A549 (cell line): ENCODE data around the gene NFIA. TPM values are rescaled to one million over a fixed set of nuclear protein-coding genes. Genes with fewer than 3 reads are reported as not detected.

ENCODE experiments used
- ATAC-seq, 2 experiments: fragments of 200-7000 bp in 1 of 2; fragments of >200 bp in 1 of 2; cut with Nextera tagmentation in 1 of 2; cut with Tn5 transposase in 1 of 2; 3 replicates each; pipeline versions ENCODE4 v1.8.0 to v1.9.1; 2018 to 2020; ENCODE audit warnings: mild to moderate bottlenecking in 1 of 2, moderate library complexity in 1 of 2
- CTCF ChIA-PET: fragments of 300-600 bp; sonication (Branson Sonifier 250); formaldehyde crosslinking; extraction: SDS; loops from one replicate; lab custom pipeline; 2021; ENCODE audit warnings: antibody characterized with exemption, inconsistent platforms; lab: Yijun Ruan, JAX
- POLR2A ChIA-PET: fragments of 350-600 bp; formaldehyde crosslinking; extraction: SDS; loops from one replicate; lab custom pipeline; 2021; ENCODE audit warnings: antibody characterized with exemption, inconsistent platforms; lab: Yijun Ruan, JAX
- DNase-seq, 2 experiments: peaks; one replicate each; pipeline versions ENCODE4 v3.0.0 to v3.0.0-alpha.2; 2011 to 2016; ENCODE audit warnings: low read depth in 1 of 2, low spot score in 1 of 2
- FAIRE-seq: peaks from 2 replicates; lab custom pipeline; 2011; peaks lifted over from hg19 to GRCh38; lab: Jason Lieb, UNC
- H3K27ac ChIP-seq, 2 experiments: fragments of >200 bp; sonication (Bioruptor Twin); formaldehyde crosslinking; 3 replicates each; pipeline ENCODE4 v1.5.1; 2016 to 2017
- H3K4me1 ChIP-seq: fragments of >200 bp; sonication (Bioruptor Twin); formaldehyde crosslinking; 3 replicates; pipeline ENCODE4 v1.6.1; 2016
- H3K4me2 ChIP-seq: fragments of >200 bp; sonication (Bioruptor Twin); formaldehyde crosslinking; 3 replicates; pipeline ENCODE4 v1.6.1; 2016
- H3K4me3 ChIP-seq: fragments of >200 bp; sonication (Bioruptor Twin); formaldehyde crosslinking; 3 replicates; pipeline ENCODE4 v1.5.1; 2016
- H3K9me3 ChIP-seq: fragments of >200 bp; sonication (Bioruptor Twin); formaldehyde crosslinking; 3 replicates; pipeline ENCODE4 v1.6.1; 2016
- ATOH8 ChIP-seq: fragments of 250-450 bp; sonication (Bioruptor Pico); IDR thresholded peaks from 2 replicates; pipeline ENCODE4 v1.5.0; 2020; ENCODE audit warnings: low read depth, mild to moderate bottlenecking, moderate library complexity
- BHLHE40 ChIP-seq: IDR thresholded peaks from 2 replicates; pipeline ENCODE4 v1.6.1; 2012; ENCODE audit warnings: low read depth, low read length, inconsistent platforms
- CBX8 ChIP-seq: fragments of 200-600 bp; sonication (generic); IDR thresholded peaks from 2 replicates; pipeline ENCODE4 v1.6.1; 2016
- CEBPB ChIP-seq, 2 experiments: fragments of >200 bp in 1 of 2; sonication (Bioruptor Twin) in 1 of 2; formaldehyde crosslinking in 1 of 2; IDR thresholded peaks; 2 replicates each; pipeline ENCODE4 v1.6.1; 2012 to 2016
- CTCF ChIP-seq: fragments of >200 bp; sonication (Bioruptor Twin); formaldehyde crosslinking; IDR thresholded peaks from 3 replicates; pipeline ENCODE4 v1.5.1; 2016
- EP300 ChIP-seq, 2 experiments: fragments of >200 bp; sonication (Bioruptor Twin); formaldehyde crosslinking; IDR thresholded peaks; 2 replicates in 1 of 2; 3 replicates in 1 of 2; pipeline ENCODE4 v1.6.1; 2016 to 2017
- ESRRA ChIP-seq: fragments of 150-350 bp; IDR thresholded peaks from 2 replicates; pipeline ENCODE4 v1.6.1; 2014; ENCODE audit warnings: mild to moderate bottlenecking, low read length, borderline replicate concordance
- FOSL2 ChIP-seq, 2 experiments: fragments of 450-650 bp in 1 of 2; fragments of >200 bp in 1 of 2; sonication (Bioruptor Twin) in 1 of 2; formaldehyde crosslinking; IDR thresholded peaks; 2 replicates each; pipeline versions ENCODE4 v1.5.0 to v1.6.1; 2016 to 2020; ENCODE audit warnings: mild to moderate bottlenecking in 1 of 2, moderate library complexity in 1 of 2
- FOXS1 ChIP-seq: fragments of 250-450 bp; sonication (Bioruptor Pico); IDR thresholded peaks from 2 replicates; pipeline ENCODE4 v1.5.0; 2020; ENCODE audit warnings: mild to moderate bottlenecking, moderate library complexity
- GATA3 ChIP-seq: IDR thresholded peaks from 2 replicates; pipeline ENCODE4 v1.6.1; 2012; ENCODE audit warnings: borderline replicate concordance
- HEYL ChIP-seq: fragments of 250-450 bp; sonication (Bioruptor Pico); IDR thresholded peaks from 2 replicates; pipeline ENCODE4 v1.8.0; 2021; ENCODE audit warnings: mild to moderate bottlenecking, moderate library complexity
- HOXB5 ChIP-seq: fragments of 250-450 bp; sonication (Bioruptor Pico); IDR thresholded peaks from 2 replicates; pipeline ENCODE4 v1.5.0; 2020; ENCODE audit warnings: mild to moderate bottlenecking, moderate library complexity
- JUN ChIP-seq, 2 experiments: fragments of >200 bp; sonication (Bioruptor Twin); formaldehyde crosslinking; IDR thresholded peaks; 2 replicates in 1 of 2; 3 replicates in 1 of 2; pipeline ENCODE4 v1.6.1; 2016 to 2017
- JUNB ChIP-seq: fragments of >200 bp; sonication (Bioruptor Twin); formaldehyde crosslinking; IDR thresholded peaks from 2 replicates; pipeline ENCODE4 v1.6.1; 2016
- KDM1A ChIP-seq: fragments of 200-600 bp; sonication (generic); IDR thresholded peaks from 2 replicates; pipeline ENCODE4 v1.6.1; 2016; ENCODE audit warnings: low read depth, mild to moderate bottlenecking
- KDM5A ChIP-seq: fragments of 200-600 bp; sonication (generic); IDR thresholded peaks from 2 replicates; pipeline ENCODE4 v1.6.1; 2016; ENCODE audit warnings: antibody characterized with exemption, mild to moderate bottlenecking
- MAX ChIP-seq: IDR thresholded peaks from 2 replicates; pipeline ENCODE4 v1.6.1; 2012
- NFE2L2 ChIP-seq: fragments of 150-350 bp; conservative IDR thresholded peaks from 2 replicates; pipeline ENCODE4 v1.6.1; 2014; ENCODE audit warnings: low read length
- PBX3 ChIP-seq: IDR thresholded peaks from 2 replicates; pipeline ENCODE4 v1.6.1; 2012
- POLR2AphosphoS2 ChIP-seq: conservative IDR thresholded peaks from 2 replicates; pipeline ENCODE4 v1.6.1; 2012; ENCODE audit warnings: low read length, improper control_type of control experiment, inconsistent platforms
- RCOR1 ChIP-seq: fragments of 150-350 bp; IDR thresholded peaks from 2 replicates; pipeline ENCODE4 v1.6.1; 2014; ENCODE audit warnings: antibody characterized with exemption, low read length, low read depth
- TP53 ChIP-seq: fragments of 250-450 bp; sonication (Bioruptor Pico); IDR thresholded peaks from 2 replicates; pipeline ENCODE4 v1.5.0; 2021; ENCODE audit warnings: mild to moderate bottlenecking, moderate library complexity
- USF2 ChIP-seq: fragments of 450-650 bp; IDR thresholded peaks from 2 replicates; pipeline ENCODE4 v1.6.1; 2014; ENCODE audit warnings: antibody characterized with exemption
- ZC3H11A ChIP-seq: fragments of 450-650 bp; IDR thresholded peaks from 2 replicates; pipeline ENCODE4 v1.6.1; 2014; ENCODE audit warnings: antibody characterized with exemption, mild to moderate bottlenecking
- ZFP36 ChIP-seq: fragments of 450-650 bp; IDR thresholded peaks from 2 replicates; pipeline ENCODE4 v1.6.1; 2014; ENCODE audit warnings: borderline replicate concordance; ENCODE audit not compliant: partially characterized antibody
- ZSCAN20 ChIP-seq: fragments of 250-450 bp; sonication (Bioruptor Pico); IDR thresholded peaks from 2 replicates; pipeline ENCODE4 v1.8.0; 2022; ENCODE audit warnings: mild to moderate bottlenecking, moderate library complexity
- WGBS: methylation state at CpG from one replicate; pipeline ENCODE4 v1.1.6; 2017; ENCODE audit errors: missing lambda C conversion rate; 5-methylcytosine and 5-hydroxymethylcytosine counted together
- polyA plus RNA-seq, 4 experiments: library from polyadenylated mRNA; depleted of rRNA in 3 of 4; stranded (reverse); fragments of >200 nt; fragmentation: RNase III in 1 of 4; extraction: RNeasy Plus Mini Kit Qiagen cat#74134 plus additional on column Dnase treatment in 1 of 4; gene quantifications; 2 replicates in 3 of 4; 3 replicates in 1 of 4; pipeline ENCODE4 v1.2.3, GENCODE V29; 2011 to 2017

NFIA gene
- polyA plus RNA-seq, 2 of the 4 experiments (the other 2 are of a cell fraction), result 6.5 to 25.8 TPM

- ChIA-PET CTCF (no interaction called here), POLR2A (interaction anchor here (0.7 kb wide), 1 partner anchor 156 kb away, joined by 3 read pairs; no protein-coding TSS in a partner anchor)
- no peak for DNase-seq
- TF ChIP-seq CEBPB (IDR thresholded peaks at IDR 0.05) (peak in 1 of 2 experiments; percentile 40; a peak in 1 of 4 replicates), GATA3 (peak; percentile 38; the same call in 1 of the 2 replicates), RCOR1 (no peak)
- Histone ChIP-seq H3K9me3 (no peaks in the 10 kb centered on the region), H3K4me1 (peaks cover 37% of the 10 kb centered on the region), H3K4me2 (peak overlapping the region; percentile 2; the same call in 1 of the 3 replicates), H3K27ac (peak overlapping the region; percentile 25 to 71; a peak in 4 of 6 replicates), H3K4me3 (no peak overlapping the region)
- FAIRE-seq, result no peak
- ATAC-seq, result peak in 1 of 2 experiments; percentile 53; a peak in 3 of 6 replicates
- 24% methylated on average over 4 of the region's 4 CpGs for WGBS
These were observed 409.1 kb downstream of the NFIA start for GRCh38 chr1:61491497-61491896.

GRCh38 chr1:61494000-61494399, 411.6 kb downstream of the NFIA start:
- peaks cover 36% of the 10 kb centered on the region for H3K4me1 ChIP-seq
- no peak overlapping the region for H3K4me2 ChIP-seq
- no peaks in the 10 kb centered on the region for H3K9me3 ChIP-seq
- DNase-seq (no peak), FAIRE-seq (no peak), ATAC-seq (peak in 1 of 2 experiments; percentile 25; a peak in 1 of 6 replicates)
- H3K4me3 ChIP-seq, result no peak overlapping the region
- ChIA-PET POLR2A (no interaction called here), CTCF (no interaction called here)
- TF ChIP-seq JUNB (no peak), ESRRA (no peak), KDM5A (no peak), ATOH8 (no peak), ZC3H11A (no peak), CTCF (no peak), HEYL (CRISPR knock-in tag) (no peak), POLR2AphosphoS2 (no peak), KDM1A (no peak), HOXB5 (CRISPR knock-in tag) (no peak), ZFP36 (no peak)
- WGBS, result 79% methylated on average over 3 of the region's 3 CpGs
- H3K27ac ChIP-seq, result peak overlapping the region; percentile 53 to 69; a peak in 4 of 6 replicates

- TF ChIP-seq JUNB, result peak; percentile 75
- TF ChIP-seq JUN (IDR thresholded peaks at IDR 0.05), result 0 out of 5 replicates have a peak, but pooled peaks of 1 of the 2 experiments have one; percentile 37
- TF ChIP-seq NFE2L2, result no peak
- peak; percentile 57; the same call in 1 of the 2 replicates for TF ChIP-seq BHLHE40
- peak in 1 of 2 experiments; percentile 38; a peak in 1 of 4 replicates for TF ChIP-seq CEBPB (IDR thresholded peaks at IDR 0.05)
- no peak for TF ChIP-seq ZC3H11A
- peak in 1 of 2 experiments; percentile 70; a peak in 1 of 5 replicates for TF ChIP-seq EP300 (IDR thresholded peaks at IDR 0.05)
- peak; percentile 62; the same call in 1 of the 2 replicates for TF ChIP-seq MAX
- no peak for TF ChIP-seq FOXS1 (CRISPR knock-in tag)
- no peak for TF ChIP-seq USF2
- TF ChIP-seq TP53 (CRISPR knock-in tag), result no peak
- peak; percentile 78; the same call in 1 of the 2 replicates for TF ChIP-seq HOXB5 (CRISPR knock-in tag)
- peak; percentile 26; the same call in 1 of the 2 replicates for TF ChIP-seq FOSL2 (IDR thresholded peaks at IDR 0.05)
- peak; percentile 72 for TF ChIP-seq FOSL2 (CRISPR knock-in tag; IDR thresholded peaks at IDR 0.05)
- no peak for TF ChIP-seq PBX3
- peak; percentile 96 for TF ChIP-seq GATA3
- no peak for TF ChIP-seq CBX8
- TF ChIP-seq ZSCAN20 (CRISPR knock-in tag), result no peak
- H3K9me3 ChIP-seq, result no peaks in the 10 kb centered on the region
- peak overlapping the region; percentile 71 for H3K4me2 ChIP-seq
- ATAC-seq (peak; percentile 88), DNase-seq (peak; percentile 46 to 71), FAIRE-seq (no peak)
- peak overlapping the region; percentile 79 to 85 for H3K27ac ChIP-seq
- peaks cover 30% of the 10 kb centered on the region for H3K4me1 ChIP-seq
- POLR2A ChIA-PET, result interaction anchor here (0.6 to 0.8 kb wide), 2 partner anchors 8 to 9 kb away, joined by 3 read pairs; no protein-coding TSS in a partner anchor
- WGBS, result 2% methylated on average over 4 of the region's 4 CpGs
- CTCF ChIA-PET, result interaction anchor here (1.3 to 2.4 kb wide), 3 partner anchors 10 to 92 kb away, joined by 3 to 10 read pairs (median 4); no protein-coding TSS in a partner anchor
- no peak overlapping the region for H3K4me3 ChIP-seq
These were observed 414.1 kb downstream of the NFIA start for GRCh38 chr1:61496501-61496900.
